GM23338 (cell line): ENCODE measurements around the gene STAT5B.

Experiments
- CREB1 ChIP-seq: fragments of 250-450 bp; sonication (Bioruptor Pico); IDR thresholded peaks from 2 replicates; pipeline ENCODE4 v1.5.0; 2020; ENCODE audit warnings: low read depth, mild to moderate bottlenecking, moderate library complexity
- EZH2 ChIP-seq: fragments of 200-600 bp; sonication (generic); IDR thresholded peaks from one replicate; pipeline ENCODE4 v1.8.0; 2017; ENCODE audit warnings: antibody characterized with exemption, mild to moderate bottlenecking, low read depth; ENCODE audit not compliant: unreplicated experiment
- POLR2AphosphoS5 ChIP-seq: IDR thresholded peaks from 2 replicates; pipeline ENCODE4 v1.6.1; 2016; ENCODE audit warnings: antibody characterized with exemption, low read depth
- REST ChIP-seq: IDR thresholded peaks from one replicate; pipeline ENCODE4 v1.6.1; 2018; ENCODE audit warnings: antibody characterized with exemption; ENCODE audit not compliant: unreplicated experiment
- ZNF114 ChIP-seq: fragments of 250-450 bp; sonication (Bioruptor Pico); IDR thresholded peaks from 2 replicates; pipeline ENCODE4 v1.5.0; 2020; ENCODE audit warnings: mild to moderate bottlenecking, moderate library complexity
- TF ChIP-seq, protein P1 (sequence below), 2 experiments: fragments of 200-600 bp in 1 of 2; sonication (generic) in 1 of 2; conservative IDR thresholded peaks; 2 replicates each; pipeline versions ENCODE4 v1.5.1 to v1.6.1; 2016 to 2017; ENCODE audit warnings: antibody characterized with exemption in 2 of 2, low read depth in 2 of 2, mild to moderate bottlenecking in 2 of 2, moderate library complexity in 1 of 2
- TF ChIP-seq, protein P2 (sequence below): IDR thresholded peaks from 2 replicates; pipeline ENCODE4 v1.6.1; 2016; ENCODE audit warnings: antibody characterized with exemption

- TF ChIP-seq, protein P1, sequence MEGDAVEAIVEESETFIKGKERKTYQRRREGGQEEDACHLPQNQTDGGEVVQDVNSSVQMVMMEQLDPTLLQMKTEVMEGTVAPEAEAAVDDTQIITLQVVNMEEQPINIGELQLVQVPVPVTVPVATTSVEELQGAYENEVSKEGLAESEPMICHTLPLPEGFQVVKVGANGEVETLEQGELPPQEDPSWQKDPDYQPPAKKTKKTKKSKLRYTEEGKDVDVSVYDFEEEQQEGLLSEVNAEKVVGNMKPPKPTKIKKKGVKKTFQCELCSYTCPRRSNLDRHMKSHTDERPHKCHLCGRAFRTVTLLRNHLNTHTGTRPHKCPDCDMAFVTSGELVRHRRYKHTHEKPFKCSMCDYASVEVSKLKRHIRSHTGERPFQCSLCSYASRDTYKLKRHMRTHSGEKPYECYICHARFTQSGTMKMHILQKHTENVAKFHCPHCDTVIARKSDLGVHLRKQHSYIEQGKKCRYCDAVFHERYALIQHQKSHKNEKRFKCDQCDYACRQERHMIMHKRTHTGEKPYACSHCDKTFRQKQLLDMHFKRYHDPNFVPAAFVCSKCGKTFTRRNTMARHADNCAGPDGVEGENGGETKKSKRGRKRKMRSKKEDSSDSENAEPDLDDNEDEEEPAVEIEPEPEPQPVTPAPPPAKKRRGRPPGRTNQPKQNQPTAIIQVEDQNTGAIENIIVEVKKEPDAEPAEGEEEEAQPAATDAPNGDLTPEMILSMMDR (conservative IDR thresholded peaks at IDR 0.05; ENCODE audit: low read depth in 2 of 2), result no peak
- TF ChIP-seq EZH2 (no peak), POLR2AphosphoS5 (no peak), ZNF114 (CRISPR knock-in tag) (no peak), REST (no peak), CREB1 (CRISPR knock-in tag) (no peak)
- TF ChIP-seq, protein P2, sequence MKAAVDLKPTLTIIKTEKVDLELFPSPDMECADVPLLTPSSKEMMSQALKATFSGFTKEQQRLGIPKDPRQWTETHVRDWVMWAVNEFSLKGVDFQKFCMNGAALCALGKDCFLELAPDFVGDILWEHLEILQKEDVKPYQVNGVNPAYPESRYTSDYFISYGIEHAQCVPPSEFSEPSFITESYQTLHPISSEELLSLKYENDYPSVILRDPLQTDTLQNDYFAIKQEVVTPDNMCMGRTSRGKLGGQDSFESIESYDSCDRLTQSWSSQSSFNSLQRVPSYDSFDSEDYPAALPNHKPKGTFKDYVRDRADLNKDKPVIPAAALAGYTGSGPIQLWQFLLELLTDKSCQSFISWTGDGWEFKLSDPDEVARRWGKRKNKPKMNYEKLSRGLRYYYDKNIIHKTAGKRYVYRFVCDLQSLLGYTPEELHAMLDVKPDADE, result no peak
These were observed 11.2 kb upstream of the STAT5B start for GRCh38 chr17:42287305-42287976.
